ENCODE results near the gene RANBP9. TPM values are rescaled to one million over a fixed set of nuclear protein-coding genes. Genes with fewer than 3 reads are reported as not detected.

The RANBP9 gene
- polyA plus RNA-seq, 3 donors, result 1.8 to 26.1 (median 2.0) TPM

DNA sequence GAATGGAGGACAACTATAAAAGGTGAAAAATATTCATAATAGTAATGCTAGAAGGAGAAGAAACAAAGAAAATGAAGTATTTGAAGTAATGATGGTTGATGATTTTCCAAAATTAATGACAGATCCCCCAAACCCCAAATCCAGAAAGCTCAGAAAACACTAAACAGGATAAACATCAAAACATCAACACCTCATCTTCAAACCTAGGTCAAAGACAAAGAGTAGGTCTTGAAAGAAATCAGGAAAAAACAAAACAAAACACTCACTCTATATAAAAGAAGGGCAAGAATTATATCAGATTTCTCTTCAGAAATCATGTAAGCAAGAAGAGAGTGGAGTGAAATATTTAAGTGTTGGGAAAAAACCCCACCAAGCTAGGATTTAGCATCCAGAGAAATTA is 38.7 kb downstream of the RANBP9 start:
- intact Hi-C loops (cut with micrococcal nuclease), result no loop called here
- Mint-ChIP-seq H3K4me1 (peaks cover 49% of the 10 kb centered on the region), H3K36me3 (peaks cover 10% of the 10 kb centered on the region in 2 donors), H3K9me3 (peaks cover 3 to 9% (median 7%) of the 10 kb centered on the region in 7 donors), H3K4me3 (no peak overlapping the region), H3K27me3 (ENCODE audit: low read depth in 3 of 3) (peaks cover 0 to 2% (median 0%) of the 10 kb centered on the region in 3 donors), H3K27ac (peak overlapping the region in 3 of 7 donors; percentile 21 to 33 (median 27))
- Histone ChIP-seq H3K4me2 (replicated peaks; ENCODE audit: extremely low read depth, low read length, poor library complexity, severe bottlenecking) (no peak overlapping the region), H3K4me1 (ENCODE audit: control insufficient read depth in 1 of 2, insufficient read depth in 2 of 2, low read length in 2 of 2) (peaks cover 12 to 20% of the 10 kb centered on the region in 2 donors), H3K9me3 (replicated peaks in 1 of 2; ENCODE audit: control insufficient read depth in 1 of 2, insufficient read depth in 1 of 2, low read length in 2 of 2) (peaks cover 0 to 4% of the 10 kb centered on the region in 2 donors), H3K27me3 (ENCODE audit: control insufficient read depth in 2 of 2, insufficient read depth in 2 of 2, low read length in 2 of 2) (no peaks in the 10 kb centered on the region), H3K4me3 (replicated peaks in 1 of 3; ENCODE audit: low read depth in 2 of 3, low read length in 3 of 3) (no peak overlapping the region), H3K27ac (ENCODE audit: low read depth in 1 of 2, low read length in 2 of 2) (no peak overlapping the region), H3K79me2 (ENCODE audit: insufficient read depth, low read length) (peaks cover 99% of the 10 kb centered on the region), H4K20me1 (ENCODE audit: insufficient read depth, low read length) (peaks cover 89% of the 10 kb centered on the region), H2AFZ (ENCODE audit: insufficient read depth, low read depth, low read length, poor library complexity, severe bottlenecking) (no peak overlapping the region), H3K9ac (ENCODE audit: insufficient read depth, low read length, poor library complexity, severe bottlenecking) (no peak overlapping the region), H3K36me3 (replicated peaks in 1 of 2; ENCODE audit: control insufficient read depth in 1 of 2, insufficient read depth in 2 of 2, low read length in 2 of 2) (no peaks in the 10 kb centered on the region)
- no peak for DNase-seq
- TF ChIP-seq, protein P1, sequence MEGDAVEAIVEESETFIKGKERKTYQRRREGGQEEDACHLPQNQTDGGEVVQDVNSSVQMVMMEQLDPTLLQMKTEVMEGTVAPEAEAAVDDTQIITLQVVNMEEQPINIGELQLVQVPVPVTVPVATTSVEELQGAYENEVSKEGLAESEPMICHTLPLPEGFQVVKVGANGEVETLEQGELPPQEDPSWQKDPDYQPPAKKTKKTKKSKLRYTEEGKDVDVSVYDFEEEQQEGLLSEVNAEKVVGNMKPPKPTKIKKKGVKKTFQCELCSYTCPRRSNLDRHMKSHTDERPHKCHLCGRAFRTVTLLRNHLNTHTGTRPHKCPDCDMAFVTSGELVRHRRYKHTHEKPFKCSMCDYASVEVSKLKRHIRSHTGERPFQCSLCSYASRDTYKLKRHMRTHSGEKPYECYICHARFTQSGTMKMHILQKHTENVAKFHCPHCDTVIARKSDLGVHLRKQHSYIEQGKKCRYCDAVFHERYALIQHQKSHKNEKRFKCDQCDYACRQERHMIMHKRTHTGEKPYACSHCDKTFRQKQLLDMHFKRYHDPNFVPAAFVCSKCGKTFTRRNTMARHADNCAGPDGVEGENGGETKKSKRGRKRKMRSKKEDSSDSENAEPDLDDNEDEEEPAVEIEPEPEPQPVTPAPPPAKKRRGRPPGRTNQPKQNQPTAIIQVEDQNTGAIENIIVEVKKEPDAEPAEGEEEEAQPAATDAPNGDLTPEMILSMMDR (IDR thresholded peaks at IDR 0.05), result no peak

DNA sequence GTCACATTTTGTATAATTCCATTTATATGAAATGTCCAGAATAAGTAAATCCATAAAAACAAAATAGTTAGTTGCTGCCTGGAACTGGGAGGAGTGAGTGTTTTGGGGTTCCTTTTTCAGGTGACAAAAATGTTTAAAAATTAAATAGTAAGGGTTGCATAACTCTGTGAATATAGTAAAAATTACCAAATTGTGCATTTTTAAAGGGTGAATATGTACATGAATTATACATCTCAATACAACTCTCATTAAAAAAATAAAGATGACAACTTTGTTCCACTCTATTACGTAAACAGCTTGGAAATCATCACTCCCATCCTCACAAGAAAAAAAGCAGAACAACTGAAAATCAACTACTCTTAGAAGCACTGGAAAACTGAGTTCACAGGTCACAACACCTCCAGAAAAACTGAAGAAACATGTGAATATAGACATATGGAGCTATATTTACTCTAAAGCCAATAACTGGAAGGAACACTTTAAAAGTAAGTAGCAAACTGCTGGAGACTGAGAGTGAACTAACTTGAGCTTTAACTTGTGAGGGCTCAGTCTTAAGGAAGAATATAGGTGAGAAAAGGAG is 40.0 kb downstream of the RANBP9 start:
- H3K9me3 ChIP-seq (replicated peaks in 1 of 2; ENCODE audit: control insufficient read depth in 1 of 2, insufficient read depth in 1 of 2, low read length in 2 of 2), result no peaks in the 10 kb centered on the region
- DNase-seq, result peak in 2 of 3 donors; percentile 13 to 15
- Mint-ChIP-seq H3K9me3 (peaks cover 0 to 1% (median 1%) of the 10 kb centered on the region in 7 donors), H3K27ac (peak overlapping the region in 5 of 7 donors; percentile 4 to 44 (median 31)), H3K4me3 (no peak overlapping the region), H3K27me3 (ENCODE audit: low read depth in 3 of 3) (peaks cover 0 to 2% (median 0%) of the 10 kb centered on the region in 3 donors), H3K36me3 (peaks cover 5 to 6% of the 10 kb centered on the region in 2 donors), H3K4me1 (peaks cover 62% of the 10 kb centered on the region)
- TF ChIP-seq, protein P1 (IDR thresholded peaks at IDR 0.05), result no peak
- no peak overlapping the region for H3K4me2 ChIP-seq (replicated peaks; ENCODE audit: extremely low read depth, low read length, poor library complexity, severe bottlenecking)
- H2AFZ ChIP-seq (ENCODE audit: insufficient read depth, low read depth, low read length, poor library complexity, severe bottlenecking), result no peak overlapping the region
- H3K4me1 ChIP-seq (ENCODE audit: control insufficient read depth in 1 of 2, insufficient read depth in 2 of 2, low read length in 2 of 2), result peaks cover 17 to 32% of the 10 kb centered on the region in 2 donors
- peak overlapping the region in 1 of 2 donors; percentile 38 for H3K27ac ChIP-seq (ENCODE audit: low read depth in 1 of 2, low read length in 2 of 2)
- no CpG with 5 or more reads among the region's 1 CpG for WGBS (ENCODE audit: insufficient coverage)
- peaks cover 99% of the 10 kb centered on the region for H3K79me2 ChIP-seq (ENCODE audit: insufficient read depth, low read length)
- H3K9ac ChIP-seq (ENCODE audit: insufficient read depth, low read length, poor library complexity, severe bottlenecking), result no peak overlapping the region
- no peak overlapping the region for H3K4me3 ChIP-seq (replicated peaks in 1 of 3; ENCODE audit: low read depth in 2 of 3, low read length in 3 of 3)
- H3K36me3 ChIP-seq (replicated peaks in 1 of 2; ENCODE audit: control insufficient read depth in 1 of 2, insufficient read depth in 2 of 2, low read length in 2 of 2), result no peaks in the 10 kb centered on the region
- no peaks in the 10 kb centered on the region for H3K27me3 ChIP-seq (ENCODE audit: control insufficient read depth in 2 of 2, insufficient read depth in 2 of 2, low read length in 2 of 2)
- H4K20me1 ChIP-seq (ENCODE audit: insufficient read depth, low read length), result peaks cover 96% of the 10 kb centered on the region
- intact Hi-C loops (cut with micrococcal nuclease), result no loop called here

Measured in CD14-positive monocyte (primary cell).